ENCODE data around the gene LVRN.
"Not testable (repeated sequence)": the region's sequence is repeated elsewhere in the genome, so short reads cannot be mapped to it uniquely, and the experiment has no call there.

The LVRN gene

DNA sequence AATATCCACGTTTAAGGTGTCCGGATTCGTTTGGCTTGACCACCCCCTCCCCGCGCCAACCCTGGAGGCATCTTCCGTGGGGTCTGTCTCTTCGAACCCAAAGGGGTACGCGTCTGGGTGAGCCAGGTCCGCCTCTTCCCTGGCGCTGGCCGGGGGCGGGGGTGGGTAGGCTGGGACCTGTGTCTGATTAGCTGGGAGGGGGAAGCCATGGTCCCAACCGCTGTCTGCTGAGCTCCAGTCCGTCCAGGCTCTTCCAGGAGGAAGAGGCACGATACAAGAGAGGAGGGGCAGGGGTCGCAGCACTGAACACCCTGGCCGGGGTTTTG is at the start of gene LVRN:
TSS of gene LVRN (plus strand) at position 237 of the 326 bp plus-strand sequence. CDS start 143 bp downstream, outside the sequence.
- DNase-seq: no peak

GRCh38 chr5:115913623-115914400 is 48.5 kb upstream of the LVRN start:
- not testable (repeated sequence) for DNase-seq

DNA sequence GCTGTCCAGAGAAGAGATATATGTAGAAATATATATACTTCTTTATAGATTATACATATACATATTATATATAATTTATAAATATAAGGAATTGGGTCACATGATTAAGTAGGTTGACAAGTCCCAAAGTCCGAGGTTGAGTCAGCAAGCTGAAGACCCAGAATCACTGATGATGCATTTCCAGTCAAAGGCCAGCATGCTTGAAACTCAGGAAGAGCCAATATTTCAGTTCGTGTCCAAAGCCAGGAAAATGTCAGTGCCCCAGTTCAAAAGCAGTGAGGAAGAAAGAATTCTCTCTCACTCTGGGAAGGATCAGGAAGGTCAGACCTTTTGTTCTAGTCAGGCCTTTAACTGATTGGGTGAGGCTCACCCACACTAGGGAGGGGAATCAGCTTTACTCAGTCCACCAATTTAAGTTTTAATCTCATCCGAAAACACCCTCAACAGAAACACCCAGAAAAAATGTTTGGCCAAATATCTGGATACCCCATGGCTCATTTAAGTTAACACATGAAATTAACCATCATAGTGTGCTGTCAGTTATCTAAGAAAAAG is 42.0 kb upstream of the LVRN start:
- DNase-seq: no peak

GRCh38 chr5:115928578-115929407 is 33.5 kb upstream of the LVRN start:
- not testable (repeated sequence) for DNase-seq

GRCh38 chr5:115930171-115930570 is 32.1 kb upstream of the LVRN start:
- DNase-seq: not testable (repeated sequence)

GRCh38 chr5:115930630-115931337 is 31.5 kb upstream of the LVRN start:
- DNase-seq: no peak

GRCh38 chr5:115932991-115933390 is 29.3 kb upstream of the LVRN start:
- no peak for DNase-seq

DNA sequence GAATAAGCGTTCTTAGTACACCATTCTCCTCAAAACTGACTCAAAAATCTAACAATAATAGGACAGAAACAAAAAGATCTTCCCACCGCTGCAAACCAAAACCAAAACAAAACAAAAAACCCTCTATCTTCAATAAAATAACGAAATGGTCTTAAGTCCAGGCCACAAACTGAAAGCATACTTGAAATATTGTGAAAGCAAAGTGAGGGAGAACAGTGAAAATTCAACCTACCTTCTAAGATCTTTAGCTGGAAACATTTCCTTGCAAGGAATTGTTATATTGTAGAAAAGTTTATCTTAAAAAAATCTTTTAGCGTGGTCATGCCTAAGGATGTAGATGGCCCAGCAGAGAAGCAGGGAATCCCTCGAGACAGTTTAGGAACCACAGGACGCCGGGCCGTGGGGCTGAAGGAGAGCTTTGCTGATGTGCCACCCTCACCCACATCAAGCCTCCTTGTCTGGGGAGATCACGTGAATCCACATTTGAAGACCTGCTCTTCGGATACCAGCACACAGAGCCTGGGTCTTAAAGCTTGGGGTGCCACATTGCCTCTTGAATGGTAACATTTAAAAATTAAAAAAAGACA is 27.8 kb upstream of the LVRN start:
- no peak for DNase-seq

DNA sequence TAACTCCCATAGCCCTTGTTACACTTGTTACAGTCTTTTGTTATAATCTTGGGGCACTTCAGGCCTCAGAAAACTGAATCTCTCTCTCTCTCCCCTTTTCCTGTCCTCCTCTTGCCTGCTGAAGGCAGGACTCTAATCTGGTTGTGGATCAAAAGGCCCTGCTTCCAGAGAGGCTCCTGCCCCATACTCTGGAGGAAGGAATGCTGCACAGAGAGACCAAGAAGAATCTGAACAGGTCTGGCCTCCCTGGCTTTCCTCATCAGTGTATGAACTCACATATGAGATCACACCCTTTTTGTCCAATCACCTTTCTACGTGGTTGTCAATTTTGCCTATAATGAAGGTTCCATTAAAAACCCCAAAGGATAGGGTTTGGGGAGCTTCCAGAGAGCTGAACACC is 26.2 kb upstream of the LVRN start:
- no peak for DNase-seq

DNA sequence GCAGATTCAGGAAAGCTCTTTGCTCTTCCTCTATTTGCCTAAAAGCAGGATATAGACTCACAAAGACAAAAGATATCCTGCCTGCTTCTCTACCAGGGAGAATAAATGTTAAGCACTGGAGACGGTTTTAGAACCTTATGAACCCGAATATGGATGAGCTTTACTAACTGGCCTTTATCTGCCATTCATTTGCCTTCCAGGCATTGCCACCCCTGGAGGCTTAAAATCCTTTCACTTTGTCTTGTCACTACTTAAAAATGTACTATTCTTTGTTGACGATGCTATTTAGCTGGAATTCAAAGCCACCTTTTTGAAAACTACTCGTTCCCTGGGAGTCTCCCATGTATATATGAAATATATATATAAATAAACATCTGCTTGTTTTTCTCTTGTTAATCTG is 23.2 kb upstream of the LVRN start:
- no peak for DNase-seq

GRCh38 chr5:115940080-115940810 is 22.0 kb upstream of the LVRN start:
- no peak for DNase-seq

GRCh38 chr5:115941051-115941675 is 21.1 kb upstream of the LVRN start:
- DNase-seq: no peak

GRCh38 chr5:115944501-115944900 is 17.8 kb upstream of the LVRN start:
- DNase-seq: no peak

- DNase-seq: no peak
Measured at GRCh38 chr5:115946655-115947054, 15.6 kb upstream of the LVRN start.

GRCh38 chr5:115947260-115947659 is 15.0 kb upstream of the LVRN start:
- DNase-seq: no peak

- no peak for DNase-seq
Measured at GRCh38 chr5:115948091-115948534, 14.2 kb upstream of the LVRN start.

- DNase-seq: no peak
Measured at GRCh38 chr5:115949096-115949495, 13.2 kb upstream of the LVRN start.

- DNase-seq: no peak
Measured at GRCh38 chr5:115952588-115952987, 9.7 kb upstream of the LVRN start.

DNA sequence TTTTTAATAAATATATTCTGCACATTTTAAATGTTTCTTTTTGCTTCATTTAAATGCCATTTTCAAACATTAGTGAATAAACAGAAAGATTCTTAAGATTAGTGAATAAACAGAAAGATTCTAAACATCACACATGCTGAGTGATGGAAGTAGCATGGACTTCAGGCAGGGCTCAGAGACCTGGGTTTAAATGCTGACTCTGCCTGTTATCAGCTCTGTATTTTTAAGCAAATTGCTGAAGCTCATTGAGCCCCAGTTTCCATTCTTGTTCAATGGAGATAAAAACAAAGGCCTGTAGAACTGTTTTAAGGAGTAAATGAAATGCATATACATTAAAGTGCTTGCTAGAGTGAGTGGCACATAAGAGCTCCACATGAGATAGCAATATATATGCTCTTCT is 8.1 kb upstream of the LVRN start:
- no peak for DNase-seq

DNA sequence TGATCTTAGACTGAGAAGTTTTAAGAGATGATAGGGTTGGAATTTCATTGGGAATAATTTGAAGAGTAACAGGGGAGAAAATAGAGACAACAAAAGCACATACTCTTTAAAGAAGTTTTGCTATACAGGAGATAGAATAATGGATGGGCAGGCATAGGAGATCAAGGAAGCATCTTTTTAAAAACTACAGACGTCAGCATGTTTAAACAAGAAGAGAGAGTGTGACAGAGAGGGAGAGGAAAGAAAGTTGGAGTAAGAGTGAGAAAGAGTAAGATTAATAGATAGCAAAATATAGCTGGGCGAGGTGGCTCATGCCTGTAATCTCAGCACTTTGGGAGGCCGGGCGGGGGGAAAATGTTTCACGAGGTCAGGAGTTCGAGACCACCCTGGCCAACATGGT is 5.3 kb upstream of the LVRN start:
- DNase-seq: no peak

- DNase-seq: no peak
Measured at GRCh38 chr5:115961381-115962238, 665 bp upstream of the LVRN start.
